Panc1 (cell line): Measurements from ENCODE around the gene GADL1. TPM values are rescaled to one million over a fixed set of nuclear protein-coding genes. Genes with fewer than 3 reads are reported as not detected.

ENCODE experiments used
- ATAC-seq: fragments of 200-7000 bp; cut with Tn5 transposase; 2 replicates; pipeline ENCODE4 v1.9.1; 2020; ENCODE audit warnings: mild to moderate bottlenecking, moderate library complexity
- BruUV-seq: library from RNA; stranded (reverse); fragments of 400-500 nt; replicated peaks from 2 replicates; lab custom pipeline; 2021; lab: Mats Ljungman, UMichigan
- CTCF ChIA-PET: fragments of 300-600 bp; sonication (Branson Sonifier 250); formaldehyde crosslinking; loops from one replicate; lab custom pipeline; 2022; ENCODE audit warnings: antibody characterized with exemption; lab: Charles Lee
- POLR2A ChIA-PET: fragments of 300-600 bp; sonication (Branson Sonifier 250); formaldehyde crosslinking; loops from one replicate; lab custom pipeline; 2022; ENCODE audit warnings: antibody characterized with exemption; lab: Charles Lee
- DNase-seq: peaks from one replicate; pipeline ENCODE4 v3.0.0-alpha.2; 2010; ENCODE audit warnings: low read depth, low spot score
- H3K27ac ChIP-seq: 2 replicates; pipeline ENCODE4 v1.5.1; 2011; ENCODE audit warnings: mild to moderate bottlenecking, low read length, inconsistent platforms
- H3K27me3 ChIP-seq: fragments of 200-500 bp; sonication (Bioruptor generic); 2 replicates; pipeline ENCODE4 v1.6.0; 2014; ENCODE audit warnings: low read length, inconsistent platforms; ENCODE audit not compliant: control insufficient read depth, insufficient read depth
- H3K36me3 ChIP-seq: fragments of 200-500 bp; sonication (Bioruptor generic); 2 replicates; pipeline ENCODE4 v1.5.1; 2014; ENCODE audit warnings: inconsistent platforms, mild to moderate bottlenecking, low read length, moderate library complexity; ENCODE audit not compliant: control insufficient read depth, insufficient read depth
- H3K4me1 ChIP-seq: 2 replicates; pipeline ENCODE4 v1.5.1; 2011; ENCODE audit warnings: inconsistent platforms, mild to moderate bottlenecking, low read length, moderate library complexity; ENCODE audit not compliant: control insufficient read depth, insufficient read depth
- H3K4me3 ChIP-seq, 2 experiments: 2 replicates each; pipeline ENCODE4 v1.5.1; 2011 to 2012; ENCODE audit warnings: low read depth in 2 of 2, low read length in 2 of 2, mild to moderate bottlenecking in 2 of 2, inconsistent platforms in 1 of 2, moderate library complexity in 1 of 2
- H3K9me3 ChIP-seq: fragments of 200-500 bp; sonication (Bioruptor generic); 2 replicates; pipeline ENCODE4 v1.5.1; 2014; ENCODE audit warnings: low read depth, mild to moderate bottlenecking, inconsistent platforms, low read length, moderate library complexity; ENCODE audit not compliant: control insufficient read depth, insufficient read depth
- CTCF ChIP-seq: fragments of 450-650 bp; IDR thresholded peaks from 2 replicates; pipeline ENCODE4 v1.5.1; 2017; ENCODE audit warnings: mild to moderate bottlenecking
- POLR2AphosphoS5 ChIP-seq: IDR thresholded peaks from 2 replicates; pipeline ENCODE4 v1.6.1; 2012; ENCODE audit warnings: mild to moderate bottlenecking, low read depth, low read length, moderate library complexity
- REST ChIP-seq, 2 experiments: IDR thresholded peaks; 2 replicates each; pipeline ENCODE4 v1.6.1; 2011 to 2012; ENCODE audit warnings: low read depth in 2 of 2, control low read depth in 1 of 2, low read length in 1 of 2, mild to moderate bottlenecking in 1 of 2, moderate library complexity in 1 of 2; ENCODE audit not compliant: insufficient read depth in 1 of 2
- SIN3A ChIP-seq: IDR thresholded peaks from 2 replicates; pipeline ENCODE4 v1.6.1; 2012; ENCODE audit warnings: low read depth, mild to moderate bottlenecking, low read length, moderate library complexity, borderline replicate concordance; ENCODE audit not compliant: insufficient read depth
- TCF7L2 ChIP-seq: IDR thresholded peaks from 2 replicates; pipeline ENCODE4 v1.6.1; 2011; ENCODE audit warnings: mild to moderate bottlenecking, low read depth, low read length, inconsistent platforms
- in situ Hi-C: cut with HindIII; loops from 2 replicates; pipeline ENCODE4 v1.10.0; 2016; ENCODE audit warnings: low sequenced_read_pairs, low pct_unique_long_range_greater_than_20kb
- intact Hi-C: fragments of 100-400 bp; cut with micrococcal nuclease; formaldehyde crosslinking; loops from one replicate; pipeline ENCODE4 v1.10.0; 2022; ENCODE audit not compliant: unreplicated experiment
- total RNA-seq: library from RNA; stranded (reverse); gene quantifications from one replicate; pipeline ENCODE4 v1.2.1, GENCODE V29; 2021; ENCODE audit not compliant: unreplicated experiment

GADL1 gene
- total RNA-seq, 1 experiment from 2014 or later: not detected

- Histone ChIP-seq H3K27me3 (no peaks in the 10 kb centered on the region), H3K27ac (no peak overlapping the region), H3K9me3 (no peaks in the 10 kb centered on the region), H3K4me3 (no peak overlapping the region), H3K4me1 (no peaks in the 10 kb centered on the region), H3K36me3 (no peaks in the 10 kb centered on the region)
- POLR2A ChIA-PET: no interaction called here
- BruUV-seq: no TSS peak
- TF ChIP-seq TCF7L2 (no peak), SIN3A (no peak), REST (IDR thresholded peaks at IDR 0.05; ENCODE audit: insufficient read depth in 1 of 2, low read depth in 2 of 2, low read length in 1 of 2) (no peak), POLR2AphosphoS5 (no peak), CTCF (no peak)
- CTCF ChIA-PET: no interaction called here
- no peak for ATAC-seq
- DNase-seq: no peak
- intact Hi-C loops: no loop called here
- in situ Hi-C loops: no loop called here
Measured at GRCh38 chr3:30847592-30847991, 46.9 kb downstream of the GADL1 start.

- intact Hi-C loops: no loop called here
- CTCF ChIA-PET: interaction anchor here (0.6 kb wide), 1 partner anchor 36 kb away, joined by 4 read pairs; no protein-coding TSS in a partner anchor
- BruUV-seq: no TSS peak
Measured at GRCh38 chr3:30845606-30846005, 48.9 kb downstream of the GADL1 start.

More at GRCh38 chr3:30845606-30846005, 48.9 kb downstream of the GADL1 start:
- H3K36me3 ChIP-seq: no peaks in the 10 kb centered on the region
- DNase-seq: no peak
- H3K4me1 ChIP-seq: no peaks in the 10 kb centered on the region
- POLR2A ChIA-PET: no interaction called here
- no peak for ATAC-seq
- in situ Hi-C loops: no loop called here
- no peaks in the 10 kb centered on the region for H3K9me3 ChIP-seq
- no peak overlapping the region for H3K4me3 ChIP-seq
- H3K27me3 ChIP-seq: no peaks in the 10 kb centered on the region
- H3K27ac ChIP-seq: no peak overlapping the region
- no peak for TF ChIP-seq CTCF
- TF ChIP-seq POLR2AphosphoS5: no peak
- no peak for TF ChIP-seq REST (IDR thresholded peaks at IDR 0.05; ENCODE audit: insufficient read depth in 1 of 2, low read depth in 2 of 2, low read length in 1 of 2)
- no peak for TF ChIP-seq TCF7L2
